ENCODE measurements around the gene GMCL1. TPM values are rescaled to one million over a fixed set of nuclear protein-coding genes. Genes with fewer than 3 reads are reported as not detected.

Gene GMCL1
- total RNA-seq, 1 experiment from 2014 or later = 13.2 TPM

DNA sequence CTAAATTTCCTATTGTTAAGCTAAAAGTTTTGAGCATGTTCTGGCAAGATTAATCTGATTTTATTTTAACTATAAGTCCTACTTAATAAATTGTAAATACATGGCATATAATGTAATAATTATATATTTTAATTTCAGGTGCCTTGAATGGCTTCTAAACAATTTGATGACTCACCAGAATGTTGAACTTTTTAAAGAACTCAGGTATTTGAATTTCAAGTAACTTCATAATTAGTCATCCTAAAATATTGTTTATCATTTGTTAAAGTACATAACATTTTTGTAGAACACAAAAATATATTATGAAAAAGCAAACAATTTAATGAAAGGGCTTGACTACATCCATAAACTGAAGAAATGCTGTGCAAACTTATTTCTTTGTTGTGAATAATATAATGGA lies 14.5 kb downstream of the GMCL1 start:
- no peaks in the 10 kb centered on the region; the same call in 1 of the 2 replicates for H3K36me3 ChIP-seq (ENCODE audit: control insufficient read depth, insufficient read depth, low read length)
- H3K4me1 ChIP-seq (ENCODE audit: control insufficient read depth, insufficient read depth, low read length) = no peaks in the 10 kb centered on the region
- ChIA-PET CTCF (no interaction called here), POLR2A (no interaction called here)
- H3K27me3 ChIP-seq (ENCODE audit: control insufficient read depth, insufficient read depth, low read length) = no peaks in the 10 kb centered on the region
- in situ Hi-C loops (cut with HindIII; ENCODE audit: low pct_unique_long_range_greater_than_20kb, low sequenced_read_pairs) (no loop called here), intact Hi-C loops (cut with micrococcal nuclease; ENCODE audit: unreplicated experiment) (no loop called here)
- no peak overlapping the region for H3K27ac ChIP-seq (ENCODE audit: low read length)
- no peak for TF ChIP-seq SIN3A (IDR thresholded peaks at IDR 0.05; ENCODE audit: borderline replicate concordance, insufficient read depth, low read depth, low read length)
- TF ChIP-seq POLR2AphosphoS5 (IDR thresholded peaks at IDR 0.05; ENCODE audit: low read depth, low read length) = no peak
- ATAC-seq = no peak
- H3K9me3 ChIP-seq (ENCODE audit: control insufficient read depth, insufficient read depth, low read depth, low read length) = no peaks in the 10 kb centered on the region
- DNase-seq (ENCODE audit: low read depth, low spot score) = no peak
- BruUV-seq (replicated peaks) = no TSS peak
- no peak overlapping the region for H3K4me3 ChIP-seq (ENCODE audit: low read depth in 2 of 2, low read length in 2 of 2)

DNA sequence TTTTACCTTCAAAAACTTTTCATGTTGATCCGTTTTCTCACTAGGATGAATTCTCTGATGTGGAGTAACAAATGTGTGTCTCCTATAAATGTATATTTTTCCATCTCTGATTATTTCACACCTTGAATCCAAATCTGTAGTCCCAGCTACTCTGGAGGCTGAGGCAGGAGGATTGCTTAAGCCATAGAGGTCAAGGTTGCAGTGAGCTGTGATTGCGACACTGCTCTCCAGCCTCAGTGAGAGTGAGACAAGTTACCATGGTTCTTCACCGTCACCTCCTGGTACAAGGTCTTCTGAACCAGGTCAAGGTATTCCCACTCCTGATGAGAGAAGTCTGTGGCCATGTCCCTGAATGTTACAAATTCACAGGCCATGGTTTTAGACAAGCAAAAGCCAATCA lies 15.1 kb downstream of the GMCL1 start:
- in situ Hi-C loops (cut with HindIII; ENCODE audit: low pct_unique_long_range_greater_than_20kb, low sequenced_read_pairs) (no loop called here), intact Hi-C loops (cut with micrococcal nuclease; ENCODE audit: unreplicated experiment) (no loop called here)
- ChIA-PET POLR2A (no interaction called here), CTCF (no interaction called here)
- H3K36me3 ChIP-seq (ENCODE audit: control insufficient read depth, insufficient read depth, low read length) = no peaks in the 10 kb centered on the region; the same call in 1 of the 2 replicates
- no peak for ATAC-seq
- no TSS peak for BruUV-seq (replicated peaks)
- H3K4me1 ChIP-seq (ENCODE audit: control insufficient read depth, insufficient read depth, low read length) = no peaks in the 10 kb centered on the region
- H3K27ac ChIP-seq (ENCODE audit: low read length) = no peak overlapping the region
- H3K27me3 ChIP-seq (ENCODE audit: control insufficient read depth, insufficient read depth, low read length) = no peaks in the 10 kb centered on the region
- TF ChIP-seq SIN3A (IDR thresholded peaks at IDR 0.05; ENCODE audit: borderline replicate concordance, insufficient read depth, low read depth, low read length) (no peak), TCF7L2 (IDR thresholded peaks at IDR 0.05; ENCODE audit: low read depth, low read length) (no peak), POLR2AphosphoS5 (IDR thresholded peaks at IDR 0.05; ENCODE audit: low read depth, low read length) (no peak)
- TF ChIP-seq, protein P1, sequence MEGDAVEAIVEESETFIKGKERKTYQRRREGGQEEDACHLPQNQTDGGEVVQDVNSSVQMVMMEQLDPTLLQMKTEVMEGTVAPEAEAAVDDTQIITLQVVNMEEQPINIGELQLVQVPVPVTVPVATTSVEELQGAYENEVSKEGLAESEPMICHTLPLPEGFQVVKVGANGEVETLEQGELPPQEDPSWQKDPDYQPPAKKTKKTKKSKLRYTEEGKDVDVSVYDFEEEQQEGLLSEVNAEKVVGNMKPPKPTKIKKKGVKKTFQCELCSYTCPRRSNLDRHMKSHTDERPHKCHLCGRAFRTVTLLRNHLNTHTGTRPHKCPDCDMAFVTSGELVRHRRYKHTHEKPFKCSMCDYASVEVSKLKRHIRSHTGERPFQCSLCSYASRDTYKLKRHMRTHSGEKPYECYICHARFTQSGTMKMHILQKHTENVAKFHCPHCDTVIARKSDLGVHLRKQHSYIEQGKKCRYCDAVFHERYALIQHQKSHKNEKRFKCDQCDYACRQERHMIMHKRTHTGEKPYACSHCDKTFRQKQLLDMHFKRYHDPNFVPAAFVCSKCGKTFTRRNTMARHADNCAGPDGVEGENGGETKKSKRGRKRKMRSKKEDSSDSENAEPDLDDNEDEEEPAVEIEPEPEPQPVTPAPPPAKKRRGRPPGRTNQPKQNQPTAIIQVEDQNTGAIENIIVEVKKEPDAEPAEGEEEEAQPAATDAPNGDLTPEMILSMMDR (IDR thresholded peaks at IDR 0.05) = no peak
- TF ChIP-seq, protein P2, sequence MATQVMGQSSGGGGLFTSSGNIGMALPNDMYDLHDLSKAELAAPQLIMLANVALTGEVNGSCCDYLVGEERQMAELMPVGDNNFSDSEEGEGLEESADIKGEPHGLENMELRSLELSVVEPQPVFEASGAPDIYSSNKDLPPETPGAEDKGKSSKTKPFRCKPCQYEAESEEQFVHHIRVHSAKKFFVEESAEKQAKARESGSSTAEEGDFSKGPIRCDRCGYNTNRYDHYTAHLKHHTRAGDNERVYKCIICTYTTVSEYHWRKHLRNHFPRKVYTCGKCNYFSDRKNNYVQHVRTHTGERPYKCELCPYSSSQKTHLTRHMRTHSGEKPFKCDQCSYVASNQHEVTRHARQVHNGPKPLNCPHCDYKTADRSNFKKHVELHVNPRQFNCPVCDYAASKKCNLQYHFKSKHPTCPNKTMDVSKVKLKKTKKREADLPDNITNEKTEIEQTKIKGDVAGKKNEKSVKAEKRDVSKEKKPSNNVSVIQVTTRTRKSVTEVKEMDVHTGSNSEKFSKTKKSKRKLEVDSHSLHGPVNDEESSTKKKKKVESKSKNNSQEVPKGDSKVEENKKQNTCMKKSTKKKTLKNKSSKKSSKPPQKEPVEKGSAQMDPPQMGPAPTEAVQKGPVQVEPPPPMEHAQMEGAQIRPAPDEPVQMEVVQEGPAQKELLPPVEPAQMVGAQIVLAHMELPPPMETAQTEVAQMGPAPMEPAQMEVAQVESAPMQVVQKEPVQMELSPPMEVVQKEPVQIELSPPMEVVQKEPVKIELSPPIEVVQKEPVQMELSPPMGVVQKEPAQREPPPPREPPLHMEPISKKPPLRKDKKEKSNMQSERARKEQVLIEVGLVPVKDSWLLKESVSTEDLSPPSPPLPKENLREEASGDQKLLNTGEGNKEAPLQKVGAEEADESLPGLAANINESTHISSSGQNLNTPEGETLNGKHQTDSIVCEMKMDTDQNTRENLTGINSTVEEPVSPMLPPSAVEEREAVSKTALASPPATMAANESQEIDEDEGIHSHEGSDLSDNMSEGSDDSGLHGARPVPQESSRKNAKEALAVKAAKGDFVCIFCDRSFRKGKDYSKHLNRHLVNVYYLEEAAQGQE (IDR thresholded peaks at IDR 0.05; ENCODE audit: insufficient read depth in 1 of 2, low read depth in 2 of 2, low read length in 1 of 2) = no peak
- no peaks in the 10 kb centered on the region for H3K9me3 ChIP-seq (ENCODE audit: control insufficient read depth, insufficient read depth, low read depth, low read length)
- H3K4me3 ChIP-seq (ENCODE audit: low read depth in 2 of 2, low read length in 2 of 2) = no peak overlapping the region
- no peak for DNase-seq (ENCODE audit: low read depth, low spot score)

DNA sequence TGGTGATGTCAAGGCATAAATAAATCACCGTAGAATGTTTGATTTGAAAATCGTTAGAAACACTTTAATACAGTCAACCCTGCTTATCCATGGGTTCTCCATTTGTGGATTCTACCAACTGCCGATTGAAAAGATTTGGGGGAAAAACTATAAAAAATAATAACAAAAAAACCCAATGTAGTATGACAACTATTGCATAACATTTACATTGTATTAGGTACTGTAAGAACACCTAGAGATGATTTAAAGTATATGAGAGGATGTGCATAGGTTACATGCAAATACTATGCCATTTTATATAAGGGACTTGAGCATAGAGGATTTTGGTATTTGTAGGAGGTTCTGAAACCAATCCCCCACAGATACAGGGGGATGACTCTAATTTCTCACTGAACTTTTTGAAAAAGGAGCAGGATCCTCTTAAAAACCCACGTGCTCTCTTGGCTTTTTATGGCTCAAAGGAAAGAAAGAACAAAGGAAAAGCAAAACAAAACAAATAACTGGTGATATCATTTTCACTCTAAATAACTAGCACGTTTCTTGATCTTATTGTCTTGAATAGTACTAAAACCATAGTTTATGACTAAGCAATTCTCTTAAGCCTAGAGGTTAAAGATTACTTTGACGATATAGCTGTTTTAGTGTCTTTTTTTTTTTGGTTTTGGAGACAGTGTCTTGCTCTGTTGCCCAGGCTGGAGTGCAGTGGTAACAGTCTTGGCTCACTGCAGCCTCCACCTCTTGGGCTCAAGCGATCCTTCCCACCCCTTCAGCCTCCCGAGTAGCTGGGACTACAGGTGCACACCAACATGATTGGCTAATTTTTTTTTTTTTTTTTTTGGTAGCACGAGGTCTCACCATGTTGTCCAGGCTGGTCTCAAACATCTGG lies 17.0 kb downstream of the GMCL1 start:
- DNase-seq (ENCODE audit: low read depth, low spot score) (no peak), ATAC-seq (no peak)
- no peaks in the 10 kb centered on the region for H3K4me1 ChIP-seq (ENCODE audit: control insufficient read depth, insufficient read depth, low read length)
- CTCF ChIA-PET = no interaction called here
- no TSS peak for BruUV-seq (replicated peaks)
- H3K36me3 ChIP-seq (ENCODE audit: control insufficient read depth, insufficient read depth, low read length) = no peaks in the 10 kb centered on the region; the same call in 1 of the 2 replicates
- POLR2A ChIA-PET = interaction anchor here (0.7 kb wide), 1 partner anchor 653 kb away, joined by 3 read pairs; no protein-coding TSS in a partner anchor
- no peak overlapping the region for H3K4me3 ChIP-seq (ENCODE audit: low read depth in 2 of 2, low read length in 2 of 2)
- H3K9me3 ChIP-seq (ENCODE audit: control insufficient read depth, insufficient read depth, low read depth, low read length) = no peaks in the 10 kb centered on the region
- H3K27ac ChIP-seq (ENCODE audit: low read length) = no peak overlapping the region
- H3K27me3 ChIP-seq (ENCODE audit: control insufficient read depth, insufficient read depth, low read length) = no peaks in the 10 kb centered on the region
- intact Hi-C loops (cut with micrococcal nuclease; ENCODE audit: unreplicated experiment) = no loop called here
- in situ Hi-C loops (cut with HindIII; ENCODE audit: low pct_unique_long_range_greater_than_20kb, low sequenced_read_pairs) = no loop called here
- TF ChIP-seq, protein P1 (IDR thresholded peaks at IDR 0.05) = no peak
- no peak for TF ChIP-seq SIN3A (IDR thresholded peaks at IDR 0.05; ENCODE audit: borderline replicate concordance, insufficient read depth, low read depth, low read length)
- TF ChIP-seq POLR2AphosphoS5 (IDR thresholded peaks at IDR 0.05; ENCODE audit: low read depth, low read length) = no peak
- TF ChIP-seq, protein P2 (IDR thresholded peaks at IDR 0.05; ENCODE audit: insufficient read depth in 1 of 2, low read depth in 2 of 2, low read length in 1 of 2) = no peak
- no peak for TF ChIP-seq TCF7L2 (IDR thresholded peaks at IDR 0.05; ENCODE audit: low read depth, low read length)

Measured in Panc1 (cell line).